ENCODE data around the gene KDELR3. TPM values are rescaled to one million over a fixed set of nuclear protein-coding genes. Genes with fewer than 3 reads are reported as not detected.
A peak's percentile ranks its signal among the peaks of the same experiment; 100 is the strongest.

The KDELR3 gene
- total and polyA plus RNA-seq, 2 experiments from 2014 or later, result 5.6 to 5.7 TPM

DNA sequence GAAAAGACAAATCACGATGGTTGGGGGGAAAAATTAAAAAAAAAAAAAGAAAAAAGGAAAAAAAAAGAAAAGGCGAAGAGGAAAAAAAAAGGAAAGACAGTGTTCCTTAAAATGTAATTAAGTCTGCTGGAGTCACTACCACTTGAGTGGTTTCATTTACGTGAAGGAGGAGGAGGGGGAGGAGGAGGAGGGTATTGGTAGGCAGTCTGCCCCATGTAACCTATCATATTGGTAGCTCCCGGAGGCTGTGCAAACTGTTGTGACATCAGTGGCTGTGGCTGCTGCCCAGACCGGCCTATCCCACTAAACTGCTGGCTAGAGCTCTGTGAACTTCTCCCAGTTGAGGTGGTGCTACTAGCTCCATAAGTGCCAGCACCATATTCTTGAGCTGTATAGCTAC is 17.9 kb downstream of the KDELR3 start (continued):
- no peak for TF ChIP-seq STAT1 (IDR thresholded peaks at IDR 0.05; ENCODE audit: unreplicated experiment)
- no peak for TF ChIP-seq ZNF331 (CRISPR knock-in tag; IDR thresholded peaks at IDR 0.05; ENCODE audit: low read depth)
- no peak for TF ChIP-seq ZNF114 (CRISPR knock-in tag; IDR thresholded peaks at IDR 0.05)
- no peak for TF ChIP-seq EZH2phosphoT487 (IDR thresholded peaks at IDR 0.05; ENCODE audit: unreplicated experiment)
- no peak for TF ChIP-seq CTCF (conservative IDR thresholded peaks at IDR 0.05; ENCODE audit: low read depth in 2 of 2)
- TF ChIP-seq NANOG (IDR thresholded peaks at IDR 0.05; ENCODE audit: borderline replicate concordance), result no peak

DNA sequence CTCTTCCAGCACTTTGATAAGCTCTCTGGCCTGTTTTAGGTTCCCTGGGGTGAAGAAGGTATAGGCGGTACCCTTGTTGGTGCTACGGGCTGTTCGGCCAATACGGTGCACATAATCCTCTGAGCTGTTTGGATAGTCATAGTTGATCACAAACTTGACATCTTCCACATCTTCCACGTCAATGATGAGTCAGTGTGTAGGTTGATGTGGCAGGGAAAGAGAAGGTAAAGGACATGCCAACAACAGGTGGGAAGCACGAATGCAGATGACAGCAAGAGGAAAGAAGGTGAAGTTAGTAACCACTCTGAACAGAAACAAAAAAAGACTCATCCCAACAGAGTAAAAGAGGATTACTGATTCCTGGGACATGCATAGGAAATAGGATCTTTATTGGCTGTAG is 20.1 kb downstream of the KDELR3 start:
- H3K4me1 Mint-ChIP-seq, result peaks cover 37% of the 10 kb centered on the region
- TF ChIP-seq NANOG (IDR thresholded peaks at IDR 0.05; ENCODE audit: borderline replicate concordance) (no peak), POLR2AphosphoS5 (IDR thresholded peaks at IDR 0.05; ENCODE audit: low read depth) (peak; percentile 22; the same call in 1 of the 2 replicates), STAT1 (IDR thresholded peaks at IDR 0.05; ENCODE audit: unreplicated experiment) (no peak), EZH2phosphoT487 (IDR thresholded peaks at IDR 0.05; ENCODE audit: unreplicated experiment) (no peak)
- peaks cover 97% of the 10 kb centered on the region for H3K36me3 Mint-ChIP-seq (ENCODE audit: low read depth)
- Histone ChIP-seq H3K4me3 (no peak overlapping the region), H2AFZ (no peak overlapping the region), H3K79me2 (replicated peaks; ENCODE audit: insufficient read depth) (peaks cover 24% of the 10 kb centered on the region; the same call in 1 of the 2 replicates), H3F3A (replicated peaks; ENCODE audit: low read depth) (peaks cover 49% of the 10 kb centered on the region), H3K4me2 (no peak overlapping the region), H3K36me3 (ENCODE audit: insufficient read depth) (peaks cover 88% of the 10 kb centered on the region), H3K27me3 (ENCODE audit: insufficient read depth) (no peaks in the 10 kb centered on the region), H4K20me1 (replicated peaks; ENCODE audit: insufficient read depth) (peaks cover 20% of the 10 kb centered on the region), H3K27ac (ENCODE audit: low read depth) (peak overlapping the region; percentile 87), H3K9me2 (ENCODE audit: insufficient read depth) (no peaks in the 10 kb centered on the region), H3K4me1 (ENCODE audit: insufficient read depth) (peaks cover 12% of the 10 kb centered on the region)
- 0 out of 2 replicates have a peak overlapping the region, but pooled peaks have one; percentile 38 for H3K27ac Mint-ChIP-seq
- no peaks in the 10 kb centered on the region for H3K9me3 Mint-ChIP-seq
- H3K27me3 Mint-ChIP-seq (ENCODE audit: insufficient read depth, low read depth, poor library complexity), result peaks cover 7% of the 10 kb centered on the region
- DNase-seq (ENCODE audit: low spot score), result no peak
- no peak for ATAC-seq
- H3K4me3 Mint-ChIP-seq, result no peak overlapping the region

GRCh38 chr22:38489142-38489541 is 21.2 kb downstream of the KDELR3 start:
- H3K27me3 Mint-ChIP-seq (ENCODE audit: insufficient read depth, low read depth, poor library complexity), result peaks cover 10% of the 10 kb centered on the region
- Histone ChIP-seq H3F3A (replicated peaks; ENCODE audit: low read depth) (peaks cover 41% of the 10 kb centered on the region), H3K27me3 (ENCODE audit: insufficient read depth) (no peaks in the 10 kb centered on the region), H3K36me3 (ENCODE audit: insufficient read depth) (peaks cover 88% of the 10 kb centered on the region), H3K27ac (ENCODE audit: low read depth) (peak overlapping the region; percentile 87), H2AFZ (no peak overlapping the region), H3K4me1 (ENCODE audit: insufficient read depth) (peaks cover 12% of the 10 kb centered on the region), H4K20me1 (replicated peaks; ENCODE audit: insufficient read depth) (peaks cover 23% of the 10 kb centered on the region), H3K4me3 (no peak overlapping the region), H3K79me2 (replicated peaks; ENCODE audit: insufficient read depth) (peaks cover 31% of the 10 kb centered on the region), H3K4me2 (no peak overlapping the region), H3K9me2 (ENCODE audit: insufficient read depth) (no peaks in the 10 kb centered on the region)
- peaks cover 44% of the 10 kb centered on the region for H3K4me1 Mint-ChIP-seq
- H3K4me3 Mint-ChIP-seq, result no peak overlapping the region
- peak overlapping the region; percentile 96; the same call in 1 of the 2 replicates for H3K27ac Mint-ChIP-seq
- ATAC-seq (no peak), DNase-seq (ENCODE audit: low spot score) (no peak)
- peaks cover 97% of the 10 kb centered on the region for H3K36me3 Mint-ChIP-seq (ENCODE audit: low read depth)
- no peaks in the 10 kb centered on the region for H3K9me3 Mint-ChIP-seq
- TF ChIP-seq, protein P1, sequence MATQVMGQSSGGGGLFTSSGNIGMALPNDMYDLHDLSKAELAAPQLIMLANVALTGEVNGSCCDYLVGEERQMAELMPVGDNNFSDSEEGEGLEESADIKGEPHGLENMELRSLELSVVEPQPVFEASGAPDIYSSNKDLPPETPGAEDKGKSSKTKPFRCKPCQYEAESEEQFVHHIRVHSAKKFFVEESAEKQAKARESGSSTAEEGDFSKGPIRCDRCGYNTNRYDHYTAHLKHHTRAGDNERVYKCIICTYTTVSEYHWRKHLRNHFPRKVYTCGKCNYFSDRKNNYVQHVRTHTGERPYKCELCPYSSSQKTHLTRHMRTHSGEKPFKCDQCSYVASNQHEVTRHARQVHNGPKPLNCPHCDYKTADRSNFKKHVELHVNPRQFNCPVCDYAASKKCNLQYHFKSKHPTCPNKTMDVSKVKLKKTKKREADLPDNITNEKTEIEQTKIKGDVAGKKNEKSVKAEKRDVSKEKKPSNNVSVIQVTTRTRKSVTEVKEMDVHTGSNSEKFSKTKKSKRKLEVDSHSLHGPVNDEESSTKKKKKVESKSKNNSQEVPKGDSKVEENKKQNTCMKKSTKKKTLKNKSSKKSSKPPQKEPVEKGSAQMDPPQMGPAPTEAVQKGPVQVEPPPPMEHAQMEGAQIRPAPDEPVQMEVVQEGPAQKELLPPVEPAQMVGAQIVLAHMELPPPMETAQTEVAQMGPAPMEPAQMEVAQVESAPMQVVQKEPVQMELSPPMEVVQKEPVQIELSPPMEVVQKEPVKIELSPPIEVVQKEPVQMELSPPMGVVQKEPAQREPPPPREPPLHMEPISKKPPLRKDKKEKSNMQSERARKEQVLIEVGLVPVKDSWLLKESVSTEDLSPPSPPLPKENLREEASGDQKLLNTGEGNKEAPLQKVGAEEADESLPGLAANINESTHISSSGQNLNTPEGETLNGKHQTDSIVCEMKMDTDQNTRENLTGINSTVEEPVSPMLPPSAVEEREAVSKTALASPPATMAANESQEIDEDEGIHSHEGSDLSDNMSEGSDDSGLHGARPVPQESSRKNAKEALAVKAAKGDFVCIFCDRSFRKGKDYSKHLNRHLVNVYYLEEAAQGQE (IDR thresholded peaks at IDR 0.05; ENCODE audit: unreplicated experiment), result no peak
- TF ChIP-seq POLR2AphosphoS5 (IDR thresholded peaks at IDR 0.05; ENCODE audit: low read depth) (no peak), NANOG (IDR thresholded peaks at IDR 0.05; ENCODE audit: borderline replicate concordance) (no peak), CTCF (conservative IDR thresholded peaks at IDR 0.05; ENCODE audit: low read depth in 2 of 2) (no peak), CREB1 (CRISPR knock-in tag; IDR thresholded peaks at IDR 0.05; ENCODE audit: low read depth) (no peak), JUNB (IDR thresholded peaks at IDR 0.05; ENCODE audit: unreplicated experiment) (no peak), ZNF331 (CRISPR knock-in tag; IDR thresholded peaks at IDR 0.05; ENCODE audit: low read depth) (no peak), ZNF114 (CRISPR knock-in tag; IDR thresholded peaks at IDR 0.05) (no peak), STAT1 (IDR thresholded peaks at IDR 0.05; ENCODE audit: unreplicated experiment) (no peak), EZH2phosphoT487 (IDR thresholded peaks at IDR 0.05; ENCODE audit: unreplicated experiment) (no peak)
- TF ChIP-seq, protein P2, sequence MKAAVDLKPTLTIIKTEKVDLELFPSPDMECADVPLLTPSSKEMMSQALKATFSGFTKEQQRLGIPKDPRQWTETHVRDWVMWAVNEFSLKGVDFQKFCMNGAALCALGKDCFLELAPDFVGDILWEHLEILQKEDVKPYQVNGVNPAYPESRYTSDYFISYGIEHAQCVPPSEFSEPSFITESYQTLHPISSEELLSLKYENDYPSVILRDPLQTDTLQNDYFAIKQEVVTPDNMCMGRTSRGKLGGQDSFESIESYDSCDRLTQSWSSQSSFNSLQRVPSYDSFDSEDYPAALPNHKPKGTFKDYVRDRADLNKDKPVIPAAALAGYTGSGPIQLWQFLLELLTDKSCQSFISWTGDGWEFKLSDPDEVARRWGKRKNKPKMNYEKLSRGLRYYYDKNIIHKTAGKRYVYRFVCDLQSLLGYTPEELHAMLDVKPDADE (IDR thresholded peaks at IDR 0.05), result no peak
